ENCODE measurements around the gene TCN1. TPM values are rescaled to one million over a fixed set of nuclear protein-coding genes. Genes with fewer than 3 reads are reported as not detected.

The TCN1 gene, protein sequence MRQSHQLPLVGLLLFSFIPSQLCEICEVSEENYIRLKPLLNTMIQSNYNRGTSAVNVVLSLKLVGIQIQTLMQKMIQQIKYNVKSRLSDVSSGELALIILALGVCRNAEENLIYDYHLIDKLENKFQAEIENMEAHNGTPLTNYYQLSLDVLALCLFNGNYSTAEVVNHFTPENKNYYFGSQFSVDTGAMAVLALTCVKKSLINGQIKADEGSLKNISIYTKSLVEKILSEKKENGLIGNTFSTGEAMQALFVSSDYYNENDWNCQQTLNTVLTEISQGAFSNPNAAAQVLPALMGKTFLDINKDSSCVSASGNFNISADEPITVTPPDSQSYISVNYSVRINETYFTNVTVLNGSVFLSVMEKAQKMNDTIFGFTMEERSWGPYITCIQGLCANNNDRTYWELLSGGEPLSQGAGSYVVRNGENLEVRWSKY
- total RNA-seq (2022; extraction: Qiagen RNA extraction), result 0.16 to 0.30 TPM (median 0.21 TPM) in 5 replicates

DNA sequence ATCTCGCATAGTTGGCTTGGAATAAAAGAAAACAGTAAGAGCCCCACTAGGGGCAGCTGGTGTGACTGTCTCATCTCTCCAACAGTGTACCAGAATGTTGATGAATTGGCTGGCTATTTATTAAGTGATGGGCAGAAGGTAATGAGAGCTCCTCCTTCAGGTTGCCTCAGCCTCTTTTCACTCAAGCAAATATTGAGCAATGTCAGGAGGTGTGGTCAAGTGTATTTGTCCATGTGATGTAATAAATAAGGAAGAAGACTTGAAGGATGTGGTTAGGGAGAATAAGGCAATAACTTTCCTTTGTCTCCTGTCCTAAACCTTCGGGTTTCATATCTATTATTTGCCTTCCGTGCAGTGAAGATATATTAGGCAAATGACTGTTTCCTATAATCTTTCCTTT lies at the start of gene TCN1:
Gene TCN1 (minus strand): TSS at position 91 of the 400 bp plus-strand sequence. CDS start 17 bp downstream, at position 74.

DNA sequence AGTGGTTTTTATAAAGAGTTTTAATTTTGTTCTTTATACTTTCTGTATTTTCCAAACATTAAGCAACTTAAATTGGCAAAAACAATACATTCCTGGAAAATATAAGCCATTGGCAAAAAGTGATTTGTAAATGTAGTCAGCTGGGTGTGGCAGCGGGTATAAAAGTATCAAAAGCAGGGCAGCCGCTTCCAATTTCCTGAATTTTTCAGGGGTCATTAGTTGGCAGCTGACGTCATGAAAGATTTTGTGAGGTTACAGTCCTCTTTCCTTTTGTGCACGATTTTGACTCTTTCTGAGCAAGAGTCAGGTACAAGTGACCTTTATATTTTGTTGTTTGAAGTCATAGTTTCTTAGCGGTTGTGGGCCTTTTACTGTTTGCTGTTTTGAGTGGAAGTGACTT lies 12.3 kb upstream of the TCN1 start, which contains the start of gene OOSP3:
Gene OOSP3 (plus strand): TSS at position 208 of the 400 bp plus-strand sequence. CDS start 27 bp downstream, at position 235.

DNA sequence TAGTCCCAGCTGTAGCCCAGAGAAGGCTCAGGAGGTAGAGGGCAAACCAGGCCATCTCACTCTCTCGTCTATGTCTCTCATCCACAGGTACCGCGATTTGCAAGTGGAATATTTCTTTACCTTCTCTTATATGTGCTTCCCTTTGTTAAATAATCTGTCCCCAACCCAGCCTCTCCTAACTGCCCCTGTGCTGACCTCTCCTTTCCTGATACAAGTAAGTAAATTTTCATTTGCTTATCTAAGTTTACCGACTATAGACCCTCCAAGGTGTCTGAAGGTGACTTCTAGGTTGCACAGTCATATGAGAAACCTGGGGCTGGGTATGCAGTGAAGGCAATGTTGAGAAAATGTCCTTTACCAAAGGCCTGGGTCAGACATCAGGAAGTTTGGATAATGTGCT lies 20.9 kb downstream of the TCN1 start, which contains the start of gene CBLIF:
Gene CBLIF (minus strand): TSS at position 101 of the 400 bp plus-strand sequence. CDS start 46 bp downstream, at position 55.

DNA sequence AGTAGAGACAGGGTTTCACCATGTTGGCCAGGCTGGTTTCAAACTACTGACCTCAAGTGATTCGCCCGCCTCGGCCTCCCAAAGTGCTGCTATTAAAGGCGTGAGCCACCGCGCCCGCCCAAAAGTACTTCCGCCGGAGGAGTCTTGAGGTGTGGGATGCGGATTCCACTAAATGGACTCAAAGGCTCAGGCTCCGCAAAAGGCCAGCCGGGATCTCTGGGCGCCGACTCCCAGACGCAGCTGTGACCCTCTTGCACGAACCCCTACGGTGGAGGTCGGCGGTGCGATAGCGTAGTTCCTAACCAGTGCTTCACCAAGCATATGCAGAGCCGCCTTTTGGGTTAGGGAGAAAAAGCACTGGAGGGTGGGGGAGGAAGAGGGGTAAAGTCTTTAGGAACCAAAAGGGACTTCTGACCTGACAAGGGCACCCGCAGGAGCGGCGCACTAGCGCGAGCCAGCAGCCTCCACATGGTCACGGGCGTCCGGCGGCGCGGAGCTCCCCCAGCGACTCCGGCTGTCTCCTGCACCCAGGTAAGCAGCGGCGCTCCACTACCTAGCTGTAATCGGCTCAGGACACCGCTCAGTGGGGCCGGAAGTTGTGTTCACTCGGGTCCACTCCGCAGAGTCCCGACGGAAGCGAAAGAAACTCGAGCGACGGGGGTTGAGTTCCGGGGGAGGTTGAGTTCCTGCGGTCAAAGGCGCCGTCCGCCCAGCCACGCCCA lies 55.9 kb downstream of the TCN1 start, which contains the start of gene MRPL16:
Gene MRPL16 (minus strand): TSS at position 590 of the 722 bp plus-strand sequence. CDS start 120 bp downstream, at position 470.

Other genes with a start within 250 kb of the TCN1 start
- 40.0 to 47.9 TPM (median 46.0 TPM) in 5 replicates for gene PATL1, start 197.4 kb downstream of the TCN1 start, total RNA-seq (2022; extraction: Qiagen RNA extraction)
- not detected in 5 replicates for gene OR10V1, start 152.6 kb downstream of the TCN1 start, total RNA-seq (2022; extraction: Qiagen RNA extraction)
- gene STX3, start 111.1 kb downstream of the TCN1 start, total RNA-seq (2022; extraction: Qiagen RNA extraction), result 21.8 to 27.4 TPM (median 25.8 TPM) in 5 replicates
- gene MRPL16, start 55.7 kb downstream of the TCN1 start, total RNA-seq (2022; extraction: Qiagen RNA extraction), result 64.2 to 65.4 TPM (median 64.9 TPM) in 5 replicates
- not detected in 5 replicates for gene CBLIF, start 21.0 kb downstream of the TCN1 start, total RNA-seq (2022; extraction: Qiagen RNA extraction)
- not detected in 5 replicates for gene OOSP3, start 12.3 kb upstream of the TCN1 start, total RNA-seq (2022; extraction: Qiagen RNA extraction)
- gene OOSP1, start 71.9 kb upstream of the TCN1 start, total RNA-seq (2022; extraction: Qiagen RNA extraction), result not detected in 5 replicates
- gene OOSP4A, start 97.5 kb upstream of the TCN1 start, total RNA-seq (2022; extraction: Qiagen RNA extraction), result not detected in 5 replicates
- not detected in 5 replicates for gene OOSP4B, start 150.7 kb upstream of the TCN1 start, total RNA-seq (2022; extraction: Qiagen RNA extraction)
- gene OOSP2, start 173.9 kb upstream of the TCN1 start, total RNA-seq (2022; extraction: Qiagen RNA extraction), result not detected in 5 replicates
- gene MS4A3, start 190.2 kb upstream of the TCN1 start, total RNA-seq (2022; extraction: Qiagen RNA extraction), result not detected in 5 replicates
- gene MS4A2, start 222.2 kb upstream of the TCN1 start, total RNA-seq (2022; extraction: Qiagen RNA extraction), result not detected in 5 replicates